ENCODE measurements around the gene CCDC51. TPM values are rescaled to one million over a fixed set of nuclear protein-coding genes. Genes with fewer than 3 reads are reported as not detected.

The CCDC51 gene
- total and polyA plus RNA-seq, 2 of the 13 experiments (the other 11 are each of a cell fraction or from before 2014, with no cell fraction given), result 18.1 to 29.4 TPM

GRCh38 chr3:48439820-48440589 is at the start of gene CCDC51, which contains the start of gene TMA7 (continued):
- TF ChIP-seq ZHX2 (IDR thresholded peaks at IDR 0.05; ENCODE audit: low read depth) (peak; percentile 77; the same call in 1 of the 2 replicates), ZHX2 (CRISPR knock-in tag; IDR thresholded peaks at IDR 0.05; ENCODE audit: borderline replicate concordance) (no peak), ZNF44 (CRISPR knock-in tag; IDR thresholded peaks at IDR 0.05) (0 out of 2 replicates have a peak, but pooled peaks have one; percentile 50), GMEB1 (CRISPR knock-in tag; IDR thresholded peaks at IDR 0.05; ENCODE audit: borderline replicate concordance) (peak; percentile 90), IRX3 (CRISPR knock-in tag; IDR thresholded peaks at IDR 0.05; ENCODE audit: borderline replicate concordance, low read depth) (peak; percentile 67), ZBTB34 (CRISPR knock-in tag; IDR thresholded peaks at IDR 0.05) (no peak; the same call in 1 of the 2 replicates), ZNF180 (CRISPR knock-in tag; IDR thresholded peaks at IDR 0.05; ENCODE audit: borderline replicate concordance, low read depth) (no peak), ZNF781 (CRISPR knock-in tag; IDR thresholded peaks at IDR 0.05; ENCODE audit: borderline replicate concordance, not compliant biosample characterization) (peak; percentile 65), ZNF225 (CRISPR knock-in tag; IDR thresholded peaks at IDR 0.05) (no peak; the same call in 1 of the 2 replicates), EED (CRISPR knock-in tag; IDR thresholded peaks at IDR 0.05) (peak; percentile 75), XBP1 (CRISPR knock-in tag; IDR thresholded peaks at IDR 0.05) (no peak), CBFB (CRISPR knock-in tag; IDR thresholded peaks at IDR 0.05) (peak; percentile 82; the same call in 1 of the 2 replicates), ZBTB37 (CRISPR knock-in tag; IDR thresholded peaks at IDR 0.05) (peak; percentile 24; the same call in 1 of the 2 replicates), HOXA5 (CRISPR knock-in tag; IDR thresholded peaks at IDR 0.05) (peak; percentile 63; the same call in 1 of the 2 replicates), HDAC1 (CRISPR knock-in tag; IDR thresholded peaks at IDR 0.05) (peak; percentile 88), CENPT (CRISPR knock-in tag; IDR thresholded peaks at IDR 0.05; ENCODE audit: low read depth) (no peak), ZNF34 (CRISPR knock-in tag; IDR thresholded peaks at IDR 0.05; ENCODE audit: borderline replicate concordance) (peak; percentile 34; the same call in 1 of the 2 replicates)

Data from HepG2 (cell line).